NB4 (cell line): Measurements from ENCODE around the gene KRTAP4-6.
"Not testable (repeated sequence)": the region's sequence is repeated elsewhere in the genome, so short reads cannot be mapped to it uniquely, and the experiment has no call there.

Experiments used
- DNase-seq: peaks from one replicate; pipeline ENCODE4 v3.0.0; 2010; ENCODE audit warnings: low read depth
- H3K4me3 ChIP-seq: one replicate; pipeline ENCODE4 v1.5.1; 2011; ENCODE audit warnings: mild to moderate bottlenecking, low read depth, low read length, moderate library complexity
- CTCF ChIP-seq: IDR thresholded peaks from one replicate; pipeline ENCODE4 v1.5.1; 2012; ENCODE audit warnings: low read depth, low read length
- MAX ChIP-seq: IDR thresholded peaks from 2 replicates; pipeline ENCODE4 v1.6.1; 2011; ENCODE audit warnings: low read depth, low read length
- MYC ChIP-seq: IDR thresholded peaks from 2 replicates; pipeline ENCODE4 v1.6.1; 2011; ENCODE audit warnings: low read depth, low read length
- POLR2A ChIP-seq: IDR thresholded peaks from 2 replicates; pipeline ENCODE4 v1.6.1; 2011; ENCODE audit warnings: mild to moderate bottlenecking; ENCODE audit not compliant: insufficient read length; ENCODE audit errors: extremely low read depth

Gene KRTAP4-6

GRCh38 chr17:41121742-41122141, 18.6 kb downstream of the KRTAP4-6 start:
- TF ChIP-seq MAX (no peak), POLR2A (no peak)
- no peak overlapping the region for H3K4me3 ChIP-seq
- no peak for DNase-seq

- H3K4me3 ChIP-seq, result not testable (repeated sequence)
- peak; percentile 10 for DNase-seq
Observed at GRCh38 chr17:41119696-41120690, 20.4 kb downstream of the KRTAP4-6 start.

GRCh38 chr17:41118721-41119120, 21.6 kb downstream of the KRTAP4-6 start:
- H3K4me3 ChIP-seq, result no peak overlapping the region
- no peak for TF ChIP-seq MAX
- TF ChIP-seq CTCF, result no peak
- TF ChIP-seq MYC, result no peak
- no peak for TF ChIP-seq POLR2A
- DNase-seq, result no peak

GRCh38 chr17:41117846-41118386, 22.4 kb downstream of the KRTAP4-6 start, which contains the start of gene KRTAP4-11:
TSS of gene KRTAP4-11 (minus strand) at chr17:41118373. CDS start at chr17:41118315, 58 bp downstream.
- DNase-seq, H3K4me3 ChIP-seq: not testable (repeated sequence)

GRCh38 chr17:41116297-41116696, 24.0 kb downstream of the KRTAP4-6 start:
- no peak overlapping the region for H3K4me3 ChIP-seq
- no peak for DNase-seq
- no peak for TF ChIP-seq MAX
- no peak for TF ChIP-seq MYC
- no peak for TF ChIP-seq POLR2A
- no peak for TF ChIP-seq CTCF

GRCh38 chr17:41111151-41111885, 29.0 kb downstream of the KRTAP4-6 start:
- no peak overlapping the region for H3K4me3 ChIP-seq
- no peak for TF ChIP-seq MYC
- no peak for TF ChIP-seq MAX
- no peak for TF ChIP-seq CTCF
- no peak for TF ChIP-seq POLR2A

GRCh38 chr17:41108728-41109386, 31.5 kb downstream of the KRTAP4-6 start:
- DNase-seq, result not testable (repeated sequence)

More at GRCh38 chr17:41111151-41111885, 29.0 kb downstream of the KRTAP4-6 start:
- DNase-seq, result no peak

More at GRCh38 chr17:41108728-41109386, 31.5 kb downstream of the KRTAP4-6 start:
- not testable (repeated sequence) for H3K4me3 ChIP-seq
